ENCODE measurements around the gene LRRFIP2.

LRRFIP2 gene

GRCh38 chr3:37179144-37179967 lies 5.0 kb upstream of the LRRFIP2 start:
- no peaks in the 10 kb centered on the region for H3K36me3 ChIP-seq (replicated peaks; ENCODE audit: insufficient read depth, low read length)
- no peak overlapping the region for H3K4me3 ChIP-seq (ENCODE audit: low read length)
- H3K9me3 ChIP-seq (replicated peaks; ENCODE audit: insufficient read depth, low read length) = no peaks in the 10 kb centered on the region
- H3K4me2 ChIP-seq (ENCODE audit: low read depth, low read length) = no peak overlapping the region
- TF ChIP-seq EZH2 (optimal IDR thresholded peaks at IDR 0.05; ENCODE audit: low read depth, low read length) (no peak), EZH2phosphoT487 (IDR thresholded peaks at IDR 0.05; ENCODE audit: low read length) (no peak), CTCF (IDR thresholded peaks at IDR 0.05; ENCODE audit: low read length) (no peak)
- no peak overlapping the region for H2AFZ ChIP-seq (ENCODE audit: low read length)
- H4K20me1 ChIP-seq (ENCODE audit: insufficient read depth, low read length) = no peaks in the 10 kb centered on the region
- H3K9me2 ChIP-seq (replicated peaks; ENCODE audit: insufficient read depth, low read length) = no peaks in the 10 kb centered on the region
- no peak for DNase-seq
- peaks cover 14% of the 10 kb centered on the region for H3K4me1 ChIP-seq (ENCODE audit: low read length)
- H3K27me3 ChIP-seq (replicated peaks; ENCODE audit: insufficient read depth, low read length) = no peaks in the 10 kb centered on the region
- H3K79me2 ChIP-seq (ENCODE audit: low read length) = peaks cover 42% of the 10 kb centered on the region
- H3K9ac ChIP-seq (ENCODE audit: low read length) = no peak overlapping the region
- 0 out of 2 replicates have a peak, but pooled peaks cover 3% of the 10 kb centered on the region for H3F3A ChIP-seq (ENCODE audit: insufficient read depth, low read length)
- no peak overlapping the region for H3K27ac ChIP-seq (ENCODE audit: low read length)

GRCh38 chr3:37173806-37174205 lies 576 bp downstream of the LRRFIP2 start:
- no peaks in the 10 kb centered on the region for H3K9me2 ChIP-seq (replicated peaks; ENCODE audit: insufficient read depth, low read length)
- H3K9ac ChIP-seq (ENCODE audit: low read length) = no peak overlapping the region
- H3K27ac ChIP-seq (ENCODE audit: low read length) = no peak overlapping the region
- no peaks in the 10 kb centered on the region for H4K20me1 ChIP-seq (ENCODE audit: insufficient read depth, low read length)
- H3K36me3 ChIP-seq (replicated peaks; ENCODE audit: insufficient read depth, low read length) = no peaks in the 10 kb centered on the region; the same call in 1 of the 2 replicates
- DNase-seq = no peak
- 0 out of 2 replicates have a peak, but pooled peaks cover 3% of the 10 kb centered on the region for H3F3A ChIP-seq (ENCODE audit: insufficient read depth, low read length)
- no peaks in the 10 kb centered on the region for H3K9me3 ChIP-seq (replicated peaks; ENCODE audit: insufficient read depth, low read length)
- H3K4me3 ChIP-seq (ENCODE audit: low read length) = no peak overlapping the region
- H2AFZ ChIP-seq (ENCODE audit: low read length) = no peak overlapping the region
- H3K79me2 ChIP-seq (ENCODE audit: low read length) = peaks cover 61% of the 10 kb centered on the region
- H3K4me1 ChIP-seq (ENCODE audit: low read length) = peaks cover 16% of the 10 kb centered on the region
- TF ChIP-seq EZH2 (optimal IDR thresholded peaks at IDR 0.05; ENCODE audit: low read depth, low read length) (no peak), EZH2phosphoT487 (IDR thresholded peaks at IDR 0.05; ENCODE audit: low read length) (no peak), CTCF (IDR thresholded peaks at IDR 0.05; ENCODE audit: low read length) (no peak)
- H3K27me3 ChIP-seq (replicated peaks; ENCODE audit: insufficient read depth, low read length) = no peaks in the 10 kb centered on the region
- peak overlapping the region; percentile 91; the same call in 1 of the 2 replicates for H3K4me2 ChIP-seq (ENCODE audit: low read depth, low read length)

- Histone ChIP-seq H4K20me1 (ENCODE audit: insufficient read depth, low read length) (no peaks in the 10 kb centered on the region), H3K27ac (ENCODE audit: low read length) (no peak overlapping the region), H3K27me3 (replicated peaks; ENCODE audit: insufficient read depth, low read length) (no peaks in the 10 kb centered on the region), H3K9ac (ENCODE audit: low read length) (no peak overlapping the region), H3K9me3 (replicated peaks; ENCODE audit: insufficient read depth, low read length) (no peaks in the 10 kb centered on the region), H2AFZ (ENCODE audit: low read length) (no peak overlapping the region), H3K4me1 (ENCODE audit: low read length) (peaks cover 7% of the 10 kb centered on the region), H3K36me3 (replicated peaks; ENCODE audit: insufficient read depth, low read length) (no peaks in the 10 kb centered on the region; the same call in 1 of the 2 replicates), H3K79me2 (ENCODE audit: low read length) (peaks cover 45% of the 10 kb centered on the region), H3K9me2 (replicated peaks; ENCODE audit: insufficient read depth, low read length) (no peaks in the 10 kb centered on the region), H3K4me2 (ENCODE audit: low read depth, low read length) (no peak overlapping the region), H3K4me3 (ENCODE audit: low read length) (no peak overlapping the region), H3F3A (ENCODE audit: insufficient read depth, low read length) (no peaks in the 10 kb centered on the region)
- no peak for DNase-seq
- TF ChIP-seq EZH2 (optimal IDR thresholded peaks at IDR 0.05; ENCODE audit: low read depth, low read length) (no peak), CTCF (IDR thresholded peaks at IDR 0.05; ENCODE audit: low read length) (no peak), EZH2phosphoT487 (IDR thresholded peaks at IDR 0.05; ENCODE audit: low read length) (no peak)
Observed at GRCh38 chr3:37171144-37171543, 3.2 kb downstream of the LRRFIP2 start.

Measured in MM.1S (cell line).